ENCODE results near the gene SPATA1.
"Not testable (repeated sequence)": the region's sequence is repeated elsewhere in the genome, so short reads cannot be mapped to it uniquely, and the experiment has no call there.

The SPATA1 gene

GRCh38 chr1:84507887-84508286, 1.7 kb downstream of the SPATA1 start:
- H3K27ac ChIP-seq; DNase-seq (ENCODE audit: low read depth, low spot score): not testable (repeated sequence)

GRCh38 chr1:84508510-84508909, 2.3 kb downstream of the SPATA1 start:
- H3K27ac ChIP-seq: no peak overlapping the region
- DNase-seq (ENCODE audit: low read depth, low spot score): no peak

DNA sequence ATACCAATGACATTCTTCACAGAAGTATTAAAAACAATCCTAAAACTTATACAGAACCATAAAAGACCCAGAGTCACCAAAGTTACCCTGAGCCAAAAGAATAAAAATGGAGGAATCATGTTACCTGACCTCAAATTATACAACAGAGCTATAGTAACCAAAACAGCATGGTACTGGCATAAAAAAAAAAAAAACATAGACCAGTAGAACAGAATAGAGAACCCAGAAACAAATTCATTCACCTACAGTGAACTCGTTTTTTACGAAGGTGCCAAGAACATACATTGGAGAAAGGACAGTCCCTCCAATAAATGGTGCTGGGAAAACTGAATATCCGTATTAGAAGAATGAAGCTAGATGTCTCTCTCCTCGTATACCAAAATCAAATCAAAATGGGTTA, 2.8 kb downstream of the SPATA1 start:
- no peak for DNase-seq (ENCODE audit: low read depth, low spot score)
- H3K27ac ChIP-seq: no peak overlapping the region

GRCh38 chr1:84510165-84510564, 4.0 kb downstream of the SPATA1 start:
- no peak overlapping the region for H3K27ac ChIP-seq
- DNase-seq (ENCODE audit: low read depth, low spot score): no peak

DNA sequence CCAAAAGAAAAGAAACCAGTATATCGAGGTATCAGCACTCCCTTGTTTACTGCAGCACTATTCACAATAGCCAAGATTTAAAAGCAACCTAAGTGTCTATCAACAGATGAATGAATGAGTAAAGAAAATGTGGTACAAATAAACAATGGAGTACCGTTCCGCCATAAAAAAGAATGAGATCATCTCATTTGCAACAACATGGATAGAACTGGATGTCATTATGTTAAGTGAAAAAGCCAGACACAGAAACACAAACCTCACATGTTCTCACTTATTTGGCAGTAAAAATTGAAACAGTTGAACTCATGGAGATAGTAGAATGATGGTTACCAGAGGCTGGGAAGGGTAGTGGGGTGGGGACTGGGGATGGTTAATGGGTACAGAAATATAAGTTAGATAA, 4.5 kb downstream of the SPATA1 start:
- no peak for DNase-seq (ENCODE audit: low read depth, low spot score)

DNA sequence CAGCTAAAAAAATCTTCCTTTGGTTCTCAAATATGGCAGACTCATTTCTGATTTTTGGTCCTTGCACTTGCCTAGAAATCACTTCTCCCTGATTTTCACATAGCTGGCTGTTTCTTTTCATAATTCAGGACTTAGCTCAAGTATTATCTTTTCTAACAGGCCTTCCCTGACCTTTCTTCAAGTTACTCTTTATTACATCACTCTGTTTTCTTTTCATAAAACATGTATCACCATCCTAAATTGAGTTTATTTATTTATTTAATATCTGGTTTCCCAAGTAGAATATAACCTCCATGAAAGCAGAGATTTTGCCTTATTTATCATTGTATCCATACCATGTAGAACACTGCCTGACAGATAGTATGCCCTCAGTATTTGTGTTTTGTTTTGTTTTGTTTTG, 18.4 kb downstream of the SPATA1 start:
- no peak for DNase-seq (ENCODE audit: low read depth, low spot score)
- H3K27ac ChIP-seq: no peak overlapping the region

More for the DNA sequence above, 4.5 kb downstream of the SPATA1 start:
- no peak overlapping the region for H3K27ac ChIP-seq

GRCh38 chr1:84525779-84526178, 19.6 kb downstream of the SPATA1 start:
- no peak for DNase-seq (ENCODE audit: low read depth, low spot score)
- H3K27ac ChIP-seq: no peak overlapping the region

DNA sequence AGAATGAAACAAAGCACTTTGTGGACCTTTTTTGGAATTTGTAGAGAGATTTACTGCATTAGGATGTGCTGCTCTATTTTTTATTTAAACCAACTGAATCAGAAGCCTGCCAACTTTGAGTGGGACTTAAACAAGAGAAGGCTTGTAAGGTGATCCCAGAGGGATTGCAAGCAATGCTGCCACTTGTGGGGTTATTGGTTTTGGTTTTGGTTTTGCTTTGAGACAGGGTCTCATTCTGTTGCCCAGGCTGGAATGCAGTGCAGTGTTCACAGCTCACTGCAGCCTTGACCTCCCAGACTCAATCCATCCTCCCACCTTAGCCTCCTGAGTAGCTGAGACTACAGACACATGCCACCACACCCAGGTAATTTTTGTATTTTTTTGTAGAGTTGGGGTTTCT, 32.4 kb downstream of the SPATA1 start:
- no peak for DNase-seq (ENCODE audit: low read depth, low spot score)
- no peak overlapping the region for H3K27ac ChIP-seq

GRCh38 chr1:84539972-84540371, 33.8 kb downstream of the SPATA1 start:
- peak; percentile 2 for DNase-seq (ENCODE audit: low read depth, low spot score)
- H3K27ac ChIP-seq: no peak overlapping the region

GRCh38 chr1:84540759-84541158, 34.6 kb downstream of the SPATA1 start:
- no peak for DNase-seq (ENCODE audit: low read depth, low spot score)
- H3K27ac ChIP-seq: no peak overlapping the region

DNA sequence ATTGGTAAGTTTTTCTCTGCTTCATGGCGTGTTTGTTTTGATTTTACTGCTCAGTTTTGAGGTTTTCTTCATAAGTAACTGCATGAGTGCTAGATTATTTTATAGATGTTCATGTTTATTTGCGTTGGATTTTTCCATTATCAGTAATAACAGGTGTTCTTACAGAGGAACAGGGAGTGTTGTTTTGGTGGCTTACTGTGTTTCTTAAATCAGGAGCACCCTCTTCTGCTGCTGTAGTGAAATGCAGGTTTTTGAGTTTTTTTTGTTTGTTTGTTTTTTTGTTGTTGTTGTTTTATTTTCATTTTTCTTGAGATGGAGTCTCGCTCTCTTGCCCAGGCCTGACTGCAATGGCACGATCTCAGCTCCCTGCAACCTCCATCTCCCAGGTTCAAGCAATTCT, 35.5 kb downstream of the SPATA1 start:
- DNase-seq (ENCODE audit: low read depth, low spot score): no peak

DNA sequence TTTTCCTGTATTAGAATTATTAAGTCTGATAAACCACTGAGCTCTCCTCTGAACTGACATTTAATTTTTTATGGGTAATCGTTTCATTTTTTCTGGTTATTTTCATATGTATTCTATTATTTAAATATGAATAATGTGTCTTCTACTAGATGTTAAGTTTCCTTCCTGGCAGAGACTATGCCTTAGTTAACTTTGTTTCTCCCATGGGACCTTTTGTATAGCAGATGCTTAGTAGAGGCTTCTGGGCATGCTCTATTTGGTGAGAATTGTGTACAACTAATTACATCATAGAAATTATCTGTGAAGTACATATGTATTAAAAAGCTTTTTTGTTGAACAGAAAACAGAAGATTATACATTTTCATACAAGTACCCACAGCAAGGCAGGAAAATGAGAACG, 44.6 kb downstream of the SPATA1 start:
- no peak for DNase-seq (ENCODE audit: low read depth, low spot score)
- no peak overlapping the region for H3K27ac ChIP-seq

More for the DNA sequence above, 35.5 kb downstream of the SPATA1 start:
- H3K27ac ChIP-seq: no peak overlapping the region

DNA sequence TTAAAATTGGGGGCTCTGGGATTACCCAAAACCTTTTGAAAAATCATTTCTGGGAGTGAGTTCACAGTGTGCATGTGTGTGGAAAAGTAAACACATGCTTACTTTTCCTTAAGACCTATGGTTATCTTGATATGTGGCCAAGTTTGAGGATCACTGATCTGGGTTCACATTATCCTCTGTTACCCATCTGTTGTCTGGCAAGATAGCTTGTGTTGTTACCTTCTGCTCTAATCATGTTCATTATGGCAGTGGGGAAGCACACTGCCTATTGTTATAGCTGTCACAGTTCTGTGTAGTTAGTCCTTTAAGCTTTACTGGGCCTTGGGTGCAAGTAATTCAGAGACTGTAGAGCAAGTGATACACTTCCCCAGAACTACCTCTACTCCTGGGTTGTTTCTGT, 63.0 kb downstream of the SPATA1 start:
- H3K27ac ChIP-seq: no peak overlapping the region
- no peak for DNase-seq (ENCODE audit: low read depth, low spot score)

DNA sequence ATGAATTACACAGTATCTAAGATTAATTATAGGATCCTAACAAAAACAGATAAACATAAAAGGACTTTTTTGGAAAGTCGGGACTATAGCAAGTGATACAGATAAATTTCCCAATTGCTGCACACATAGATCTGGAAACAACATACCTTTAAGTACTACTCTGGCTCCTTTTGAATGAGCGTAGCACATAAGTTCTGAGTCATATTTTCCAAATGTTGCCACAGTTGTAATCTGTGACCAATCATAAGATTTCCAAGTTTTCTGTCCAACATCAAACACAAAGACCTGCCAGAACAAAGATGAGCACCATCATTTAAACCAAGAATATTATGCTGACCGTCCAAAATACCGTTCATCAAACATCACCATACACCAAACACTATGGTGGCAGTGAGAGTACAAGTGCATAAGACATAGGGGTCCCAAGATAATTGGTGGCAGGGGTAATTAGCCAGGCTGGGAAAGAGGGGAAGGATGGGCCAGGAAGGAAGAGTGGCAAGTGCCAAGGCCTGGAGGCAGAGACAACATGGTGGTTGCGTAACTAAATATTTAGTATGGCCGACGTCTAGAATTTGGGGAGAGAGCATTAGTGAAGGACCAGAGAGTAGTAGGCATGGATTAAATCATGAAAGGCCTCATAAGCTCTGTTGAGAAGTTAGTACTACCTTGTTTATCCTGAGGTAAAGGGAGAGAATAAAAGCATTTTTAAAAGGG, 64.4 kb downstream of the SPATA1 start:
- no peak overlapping the region for H3K27ac ChIP-seq
- DNase-seq (ENCODE audit: low read depth, low spot score): no peak

DNA sequence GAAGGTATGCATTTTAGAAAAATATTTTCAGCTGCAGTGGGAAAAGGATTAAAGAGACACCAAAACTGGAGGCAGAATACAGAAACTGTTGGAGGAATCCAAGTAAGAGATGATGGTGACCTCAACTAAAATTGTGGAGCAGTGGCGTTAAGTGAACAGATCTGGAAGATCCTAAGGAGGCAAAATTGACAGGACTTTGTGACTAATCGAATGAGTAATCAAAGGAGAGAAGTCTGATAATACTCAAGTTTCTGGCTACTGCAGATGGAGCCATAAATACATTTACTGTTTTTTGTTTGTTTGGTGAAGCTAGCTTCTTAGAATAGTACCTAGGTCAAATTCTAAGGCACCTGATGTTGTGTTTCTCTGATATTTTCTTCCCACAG, 65.0 kb downstream of the SPATA1 start:
- no peak for DNase-seq (ENCODE audit: low read depth, low spot score)
- no peak overlapping the region for H3K27ac ChIP-seq

DNA sequence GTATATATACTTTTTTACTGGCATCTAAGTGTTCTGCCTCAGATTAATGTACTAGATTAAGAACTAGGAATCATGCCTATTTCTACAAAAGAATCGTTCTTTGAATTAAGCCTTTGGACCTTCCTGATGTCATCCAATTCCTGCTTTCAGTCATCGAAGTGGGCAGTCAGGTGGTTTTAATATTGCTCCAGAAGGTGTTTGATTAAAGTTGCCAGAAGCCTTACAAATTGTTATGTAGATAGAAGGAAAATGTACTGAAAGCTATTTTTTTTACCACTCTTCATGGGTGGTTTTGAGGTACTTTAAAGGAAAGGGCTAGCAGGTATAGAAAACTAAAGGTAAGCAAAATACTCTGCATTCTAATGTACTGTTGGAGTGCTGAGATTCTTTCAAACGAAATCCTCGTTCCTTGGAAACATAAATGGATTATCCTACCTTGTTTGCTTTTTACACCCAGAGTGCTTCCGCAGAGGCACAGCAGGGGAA, 67.3 kb downstream of the SPATA1 start:
- no peak for DNase-seq (ENCODE audit: low read depth, low spot score)
- peak overlapping the region; percentile 96 for H3K27ac ChIP-seq

DNA sequence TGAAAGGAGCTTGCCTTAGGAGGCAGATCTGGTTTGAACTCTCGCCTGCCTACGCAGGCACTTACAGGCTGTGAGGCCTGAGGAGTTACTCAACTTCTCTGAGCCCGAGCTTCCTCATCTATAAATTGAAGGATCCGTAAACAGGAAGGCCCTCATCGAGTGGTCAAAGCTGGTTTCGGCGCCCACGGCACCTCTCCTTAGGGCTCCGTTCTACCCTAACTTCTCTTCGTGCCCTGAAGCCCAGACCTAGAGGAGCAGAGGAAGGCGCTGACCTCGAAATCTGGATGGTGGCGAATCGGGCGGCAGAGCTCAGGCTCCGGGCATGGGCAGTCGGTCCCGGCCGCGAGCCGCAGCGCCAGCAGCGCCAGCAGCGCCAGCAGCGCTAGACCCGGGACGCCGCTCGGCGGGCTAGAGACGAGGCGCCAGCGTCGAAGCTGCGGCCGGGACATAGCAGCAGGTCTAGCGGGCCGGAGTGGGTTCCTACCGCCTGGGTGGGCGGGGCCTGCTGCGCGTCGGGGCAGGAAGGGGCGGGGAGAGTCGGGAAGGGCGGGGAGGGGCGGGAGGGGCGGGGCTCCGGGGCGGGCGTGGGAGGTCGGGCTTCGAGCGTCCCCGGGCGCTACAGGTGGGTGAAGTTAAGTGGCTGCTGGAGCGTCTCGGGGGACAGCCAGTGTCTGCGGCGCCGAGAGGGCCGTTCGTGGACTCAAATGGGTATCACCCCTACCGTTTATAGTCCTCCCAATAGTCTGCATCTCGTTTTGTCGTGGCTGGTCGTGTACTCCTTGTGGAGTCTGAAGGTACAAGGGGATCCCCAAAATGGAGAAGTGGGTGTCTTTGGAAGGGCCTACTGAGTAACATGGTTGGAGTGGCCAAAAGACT, 68.0 kb downstream of the SPATA1 start, which contains the start of gene CTBS:
Gene CTBS, minus strand, starts transcription at position 474 of the 876 bp plus-strand sequence. Its CDS starts 25 bp downstream, at position 449.
- H3K27ac ChIP-seq: peak within 1 kb of the TSS; percentile 96
- peak; percentile 59 for DNase-seq (ENCODE audit: low read depth, low spot score)

DNA sequence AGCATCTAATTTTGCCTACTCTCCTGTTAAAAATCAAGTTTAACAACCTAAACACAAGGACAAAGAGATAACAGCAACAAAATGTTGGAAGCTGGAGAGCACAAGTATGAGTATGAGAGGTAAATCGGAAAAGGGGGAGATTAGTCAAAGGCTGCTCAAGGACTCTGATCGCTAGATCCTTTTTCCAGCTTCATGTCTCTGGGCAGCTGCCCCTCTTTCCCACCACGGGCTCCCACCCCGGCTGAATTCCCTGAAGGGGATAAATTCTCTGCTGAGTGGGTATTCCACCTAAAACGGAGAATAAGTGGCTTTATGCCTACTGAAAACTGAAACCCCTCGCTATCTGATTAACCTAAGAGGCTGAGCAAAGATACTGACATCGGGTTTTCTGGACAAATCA, 68.8 kb downstream of the SPATA1 start:
- no peak for DNase-seq (ENCODE audit: low read depth, low spot score)
- no peak overlapping the region for H3K27ac ChIP-seq

DNA sequence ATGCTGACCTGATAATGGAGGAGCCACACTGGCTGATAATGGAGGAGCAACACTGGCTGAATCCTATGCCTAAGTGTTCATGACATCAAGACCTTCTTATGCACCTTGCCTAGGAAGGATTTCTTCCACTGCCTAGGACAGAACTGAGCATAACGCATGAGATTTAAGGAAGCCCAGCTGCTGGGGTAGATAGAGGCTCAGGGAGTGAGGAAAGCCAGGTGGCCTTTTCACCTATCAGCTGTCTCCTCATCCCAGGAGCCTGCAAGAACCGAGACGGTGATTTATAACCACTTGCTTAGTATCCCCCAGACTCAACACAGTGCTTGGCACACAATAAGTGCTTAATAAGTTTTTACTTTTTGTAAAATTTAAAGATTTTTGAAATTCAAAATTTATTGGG, 75.5 kb downstream of the SPATA1 start:
- no peak for DNase-seq (ENCODE audit: low read depth, low spot score)
- no peak overlapping the region for H3K27ac ChIP-seq

DNA sequence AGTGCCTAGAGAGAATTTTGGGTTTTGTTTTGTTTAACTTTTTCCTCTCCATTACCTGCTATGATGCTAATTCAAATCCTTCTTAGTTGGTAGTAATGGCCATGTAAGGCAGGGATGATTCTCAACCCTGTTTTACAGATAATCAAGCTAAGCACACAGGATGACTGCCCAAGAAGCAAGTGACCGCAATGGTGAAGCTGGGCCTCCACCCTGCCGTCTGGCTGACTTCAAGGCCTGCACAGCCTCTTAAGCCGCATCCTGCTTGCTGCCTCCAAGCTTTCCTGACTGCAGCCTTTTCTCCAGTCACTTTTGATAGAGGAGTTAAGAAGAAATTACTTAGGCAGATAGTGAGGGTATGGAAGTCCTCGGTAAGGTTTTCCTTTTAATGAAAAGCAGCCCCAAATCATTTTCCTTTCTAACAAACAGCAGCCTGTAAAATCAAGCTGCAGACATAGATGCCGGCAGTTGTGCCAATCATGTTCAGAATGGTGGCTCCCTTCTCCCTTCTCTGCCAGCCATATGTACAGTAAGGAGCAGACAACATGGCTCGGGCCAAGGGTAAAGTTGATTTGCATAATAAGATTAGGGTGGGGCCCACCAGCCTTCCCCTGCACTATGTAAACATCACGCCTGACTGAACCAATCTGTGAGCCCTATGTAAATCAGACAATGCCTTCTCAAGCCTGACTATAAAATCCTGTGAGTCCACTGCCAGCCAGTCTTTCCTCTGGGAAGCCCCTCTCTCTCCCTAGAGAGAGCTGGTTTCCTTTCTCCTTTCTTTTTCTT, 76.8 kb downstream of the SPATA1 start:
- DNase-seq (ENCODE audit: low read depth, low spot score): no peak
- H3K27ac ChIP-seq: no peak overlapping the region

DNA sequence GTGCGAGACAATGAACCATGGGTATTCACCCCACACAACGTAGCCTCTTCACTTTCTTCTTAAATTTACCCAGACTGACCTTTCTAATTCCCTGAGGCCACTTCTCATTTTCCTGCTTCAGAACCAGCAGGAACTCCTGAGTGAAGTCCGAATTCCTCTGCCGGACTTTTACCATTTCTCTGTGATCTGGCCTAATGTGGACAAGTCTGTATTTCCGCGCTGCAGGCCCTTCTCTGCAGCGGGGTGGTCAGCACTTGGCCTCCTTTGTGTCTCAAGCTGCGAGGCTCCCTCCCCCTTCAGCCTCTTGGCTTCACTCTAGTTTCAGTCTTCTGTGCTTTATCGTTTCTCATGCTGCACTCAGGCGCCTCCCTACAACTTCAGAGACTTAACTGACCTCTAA, 77.5 kb downstream of the SPATA1 start:
- no peak for DNase-seq (ENCODE audit: low read depth, low spot score)
- no peak overlapping the region for H3K27ac ChIP-seq
